HG03442 (cell line): ENCODE data around the gene SMIM3.

Experiments used
- ATAC-seq: cut with Tn5 transposase; IDR thresholded peaks from one replicate; pipeline ENCODE4 v1.9.1; 2021; ENCODE audit warnings: mild to moderate bottlenecking, moderate library complexity; ENCODE audit not compliant: unreplicated experiment

Gene SMIM3

GRCh38 chr5:150765011-150765798 lies 13.4 kb upstream of the SMIM3 start:
- ATAC-seq = no peak

- no peak for ATAC-seq
Observed at GRCh38 chr5:150765799-150766169, 12.8 kb upstream of the SMIM3 start.

- ATAC-seq = no peak
Observed at GRCh38 chr5:150766251-150766650, 12.3 kb upstream of the SMIM3 start.

GRCh38 chr5:150771034-150771795 lies 7.3 kb upstream of the SMIM3 start:
- no peak for ATAC-seq

GRCh38 chr5:150774145-150774544 lies 4.4 kb upstream of the SMIM3 start:
- ATAC-seq = no peak

GRCh38 chr5:150777685-150778084 lies 872 bp upstream of the SMIM3 start:
- ATAC-seq = no peak

- no peak for ATAC-seq
Observed at GRCh38 chr5:150778088-150778516, 455 bp upstream of the SMIM3 start.

- ATAC-seq = peak; percentile 0
Observed at GRCh38 chr5:150779397-150780186, 1.0 kb downstream of the SMIM3 start.

GRCh38 chr5:150780187-150780692 lies 1.7 kb downstream of the SMIM3 start:
- ATAC-seq = peak; percentile 62

- ATAC-seq = no peak
Observed at GRCh38 chr5:150780816-150781221, 2.3 kb downstream of the SMIM3 start.

GRCh38 chr5:150781706-150782614 lies 3.4 kb downstream of the SMIM3 start:
- no peak for ATAC-seq

GRCh38 chr5:150782850-150783249 lies 4.3 kb downstream of the SMIM3 start:
- no peak for ATAC-seq

- ATAC-seq = peak; percentile 43
Observed at GRCh38 chr5:150783422-150783928, 4.9 kb downstream of the SMIM3 start.

GRCh38 chr5:150785950-150786349 lies 7.4 kb downstream of the SMIM3 start:
- no peak for ATAC-seq

GRCh38 chr5:150786876-150787275 lies 8.3 kb downstream of the SMIM3 start:
- no peak for ATAC-seq

GRCh38 chr5:150787656-150788055 lies 9.1 kb downstream of the SMIM3 start:
- no peak for ATAC-seq

- no peak for ATAC-seq
Observed at GRCh38 chr5:150788977-150789376, 10.4 kb downstream of the SMIM3 start.

GRCh38 chr5:150789450-150789849 lies 10.9 kb downstream of the SMIM3 start:
- no peak for ATAC-seq

- ATAC-seq = peak; percentile 98
Observed at GRCh38 chr5:150789943-150790611, 11.5 kb downstream of the SMIM3 start.
